ENCODE data around the gene UGT1A7.

The UGT1A7 gene

DNA sequence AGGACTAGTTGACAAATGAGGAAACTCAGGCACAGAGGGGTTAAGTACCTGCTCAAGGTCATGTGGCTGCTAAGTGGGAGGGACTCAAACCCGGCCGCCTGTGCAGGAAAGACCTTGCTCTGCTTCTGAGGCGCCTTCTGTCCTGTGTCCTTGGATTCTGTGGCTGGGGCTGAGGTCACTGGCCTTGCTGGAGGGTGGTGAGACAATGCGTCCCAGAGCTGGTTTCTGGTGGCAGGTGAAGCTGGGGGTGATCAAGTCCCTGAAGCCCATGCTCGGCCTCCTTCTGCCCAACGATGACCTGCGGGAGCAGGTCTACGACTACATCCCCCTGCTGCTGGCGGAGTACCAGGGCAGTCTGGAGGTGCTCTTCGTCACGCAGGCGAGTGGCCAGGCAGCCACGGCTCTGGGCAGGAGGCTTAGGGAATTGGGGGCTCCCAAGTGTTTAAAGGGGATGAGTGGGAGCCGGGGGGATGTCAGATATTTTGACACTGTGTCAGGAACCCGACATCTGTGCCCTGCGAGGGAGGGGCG lies 112.5 kb downstream of the UGT1A7 start:
- TF ChIP-seq, protein P1, sequence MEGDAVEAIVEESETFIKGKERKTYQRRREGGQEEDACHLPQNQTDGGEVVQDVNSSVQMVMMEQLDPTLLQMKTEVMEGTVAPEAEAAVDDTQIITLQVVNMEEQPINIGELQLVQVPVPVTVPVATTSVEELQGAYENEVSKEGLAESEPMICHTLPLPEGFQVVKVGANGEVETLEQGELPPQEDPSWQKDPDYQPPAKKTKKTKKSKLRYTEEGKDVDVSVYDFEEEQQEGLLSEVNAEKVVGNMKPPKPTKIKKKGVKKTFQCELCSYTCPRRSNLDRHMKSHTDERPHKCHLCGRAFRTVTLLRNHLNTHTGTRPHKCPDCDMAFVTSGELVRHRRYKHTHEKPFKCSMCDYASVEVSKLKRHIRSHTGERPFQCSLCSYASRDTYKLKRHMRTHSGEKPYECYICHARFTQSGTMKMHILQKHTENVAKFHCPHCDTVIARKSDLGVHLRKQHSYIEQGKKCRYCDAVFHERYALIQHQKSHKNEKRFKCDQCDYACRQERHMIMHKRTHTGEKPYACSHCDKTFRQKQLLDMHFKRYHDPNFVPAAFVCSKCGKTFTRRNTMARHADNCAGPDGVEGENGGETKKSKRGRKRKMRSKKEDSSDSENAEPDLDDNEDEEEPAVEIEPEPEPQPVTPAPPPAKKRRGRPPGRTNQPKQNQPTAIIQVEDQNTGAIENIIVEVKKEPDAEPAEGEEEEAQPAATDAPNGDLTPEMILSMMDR (conservative IDR thresholded peaks at IDR 0.05; ENCODE audit: control insufficient read depth, insufficient read depth, low read depth, low read length): no peak
- DNase-seq (ENCODE audit: low read depth): no peak
- H3K4me3 ChIP-seq (ENCODE audit: control insufficient read depth, low read depth, low read length): no peak overlapping the region

DNA sequence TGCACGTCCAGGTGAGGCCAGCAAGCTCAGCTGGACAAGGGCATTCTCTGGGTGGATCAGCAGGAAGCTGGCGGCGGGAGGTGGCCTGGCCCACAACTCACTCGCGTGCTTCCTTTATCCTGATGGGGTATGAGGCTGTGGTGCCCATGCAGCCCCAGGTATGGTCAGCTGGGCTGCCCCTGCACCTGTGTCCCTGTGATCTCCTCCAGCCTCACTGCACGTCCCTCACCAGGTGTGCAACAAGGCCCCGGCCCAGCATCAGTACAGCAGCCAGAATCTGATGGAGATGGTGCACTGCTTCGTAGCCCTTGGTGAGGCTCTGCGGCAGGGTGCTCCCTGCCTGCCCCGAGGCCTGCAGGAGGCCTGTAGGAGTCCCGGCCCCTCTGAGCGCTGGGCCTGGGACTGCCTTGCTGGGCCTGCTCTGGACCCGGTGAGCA lies 114.1 kb downstream of the UGT1A7 start:
- TF ChIP-seq, protein P1 (conservative IDR thresholded peaks at IDR 0.05; ENCODE audit: control insufficient read depth, insufficient read depth, low read depth, low read length): no peak
- DNase-seq (ENCODE audit: low read depth): no peak
- no peak overlapping the region for H3K4me3 ChIP-seq (ENCODE audit: control insufficient read depth, low read depth, low read length)

DNA sequence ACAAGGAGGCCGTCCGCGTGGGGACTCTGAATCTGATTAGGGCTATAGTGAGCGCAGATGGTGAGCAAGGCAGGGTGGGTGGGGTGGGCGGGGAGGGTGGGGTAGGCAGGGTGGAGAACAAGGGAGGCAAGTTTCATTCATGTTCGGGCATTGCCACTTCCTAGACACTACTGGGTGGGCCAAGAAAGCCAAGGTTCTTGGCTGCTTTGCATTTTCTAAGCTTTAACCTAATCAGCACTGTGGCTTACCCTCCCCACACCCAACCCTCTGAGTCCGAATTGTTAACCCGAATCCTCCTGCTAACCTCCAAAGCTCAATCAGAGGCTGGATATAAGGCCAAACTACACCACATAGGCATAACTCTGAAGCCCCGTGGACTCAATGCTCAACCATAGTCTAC lies 114.6 kb downstream of the UGT1A7 start:
- TF ChIP-seq, protein P1 (conservative IDR thresholded peaks at IDR 0.05; ENCODE audit: control insufficient read depth, insufficient read depth, low read depth, low read length): no peak
- no peak overlapping the region for H3K4me3 ChIP-seq (ENCODE audit: control insufficient read depth, low read depth, low read length)
- no peak for DNase-seq (ENCODE audit: low read depth)

DNA sequence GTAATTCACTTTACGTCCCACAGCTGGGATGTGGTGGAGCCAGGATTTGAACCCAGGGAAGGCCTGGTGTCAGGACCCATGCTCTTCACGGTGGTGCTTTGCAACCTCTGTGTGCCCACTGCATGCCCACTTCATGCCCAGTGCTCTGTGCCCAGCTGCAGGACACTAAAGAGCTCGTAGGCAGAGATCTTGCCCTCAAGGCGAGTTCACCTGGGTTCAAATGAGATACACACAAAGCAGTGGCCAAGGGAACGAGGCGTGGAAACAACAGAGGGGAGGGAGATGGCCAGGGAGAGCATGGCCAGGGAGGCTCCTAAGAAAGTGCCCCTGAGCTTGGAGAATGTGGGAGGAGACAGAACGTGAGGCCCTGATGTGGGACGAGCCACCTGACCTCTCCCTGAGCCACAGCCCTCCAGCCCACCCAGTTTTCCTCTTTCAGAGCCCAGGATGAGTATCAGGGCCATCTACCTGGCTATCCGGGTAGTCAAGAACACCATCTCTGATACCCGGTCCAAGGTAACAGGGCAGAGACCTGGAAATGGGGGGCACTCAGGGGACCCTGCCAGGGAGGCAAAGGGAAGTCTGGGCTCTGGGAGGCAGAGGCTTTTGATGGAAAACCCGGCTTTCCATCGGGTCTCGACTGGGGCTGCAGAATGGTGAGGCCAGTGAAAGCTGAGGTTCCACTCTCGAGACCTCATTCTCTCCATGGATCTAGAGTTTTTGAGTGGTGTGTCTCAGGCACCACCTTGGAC lies 116.8 kb downstream of the UGT1A7 start:
- H3K4me3 ChIP-seq (ENCODE audit: control insufficient read depth, low read depth, low read length): no peak overlapping the region
- TF ChIP-seq, protein P1 (conservative IDR thresholded peaks at IDR 0.05; ENCODE audit: control insufficient read depth, insufficient read depth, low read depth, low read length): no peak
- no peak for DNase-seq (ENCODE audit: low read depth)

DNA sequence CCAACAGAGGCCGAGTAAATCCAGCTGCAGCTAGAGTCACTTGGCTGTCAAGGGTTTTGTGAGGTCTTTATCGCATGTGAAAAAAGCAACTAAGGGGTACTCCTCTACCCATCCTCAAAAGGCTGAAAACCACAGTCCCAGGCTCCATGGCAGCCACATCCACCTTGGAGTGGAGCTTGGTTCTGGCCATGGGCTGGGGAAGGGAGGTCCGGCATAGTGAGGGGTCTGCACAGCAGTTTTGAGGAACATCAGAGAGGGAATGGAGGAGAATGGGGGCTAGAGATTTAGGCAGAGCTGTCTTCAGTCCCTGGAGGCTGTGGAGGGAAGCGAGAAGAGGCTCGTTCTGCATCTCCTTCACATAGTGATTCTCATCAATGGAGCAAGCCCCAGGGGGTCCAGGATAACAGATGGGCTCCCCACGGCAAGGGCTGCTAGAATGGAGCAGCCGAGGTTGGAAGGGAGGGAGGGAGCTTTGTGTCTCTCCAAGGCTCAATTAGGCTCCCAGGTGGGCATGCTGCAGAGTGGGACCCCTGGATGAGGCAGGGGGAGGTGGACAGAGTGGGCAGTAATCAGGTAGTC lies 117.5 kb downstream of the UGT1A7 start:
- no peak for DNase-seq (ENCODE audit: low read depth)
- H3K4me3 ChIP-seq (ENCODE audit: control insufficient read depth, low read depth, low read length): no peak overlapping the region
- TF ChIP-seq, protein P1 (conservative IDR thresholded peaks at IDR 0.05; ENCODE audit: control insufficient read depth, insufficient read depth, low read depth, low read length): no peak

DNA sequence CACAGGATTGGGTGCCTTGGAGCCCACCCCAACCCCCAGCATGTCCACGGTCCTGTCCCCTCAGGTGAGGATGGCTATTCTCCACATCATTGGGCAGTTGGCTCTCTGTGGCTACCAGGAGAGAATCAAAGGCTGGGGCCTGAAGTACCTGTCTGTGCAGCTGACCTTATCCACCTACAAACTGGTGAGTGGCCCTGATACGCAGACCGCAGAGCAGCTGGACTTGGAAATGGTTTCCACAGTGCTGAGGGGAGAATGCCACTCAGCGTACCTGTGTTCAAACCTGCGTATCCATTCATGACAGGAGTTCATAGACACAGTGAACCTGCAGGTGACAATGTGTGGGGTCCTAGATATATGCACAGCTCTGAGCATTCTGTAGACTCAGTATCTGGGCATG lies 118.0 kb downstream of the UGT1A7 start:
- TF ChIP-seq, protein P1 (conservative IDR thresholded peaks at IDR 0.05; ENCODE audit: control insufficient read depth, insufficient read depth, low read depth, low read length): no peak
- no peak overlapping the region for H3K4me3 ChIP-seq (ENCODE audit: control insufficient read depth, low read depth, low read length)
- DNase-seq (ENCODE audit: low read depth): no peak
